Neural progenitor cell (in vitro differentiated cells): ENCODE measurements around the gene TCOF1. TPM values are rescaled to one million over a fixed set of nuclear protein-coding genes. Genes with fewer than 3 reads are reported as not detected.

Experiments used
- DNase-seq: peaks from one replicate; pipeline ENCODE4 v3.0.0-alpha.2; 2016; ENCODE audit warnings: low spot score
- H2AFZ ChIP-seq: fragments of 200-600 bp; sonication (generic); replicated peaks from 2 replicates; pipeline ENCODE4 v1.6.1; 2016; ENCODE audit warnings: antibody characterized with exemption
- H3F3A ChIP-seq: fragments of 200-600 bp; sonication (generic); 2 replicates; pipeline ENCODE4 v1.6.1; 2016; ENCODE audit warnings: antibody characterized with exemption, low read depth
- H3K27ac ChIP-seq: fragments of 200-600 bp; sonication (generic); 2 replicates; pipeline ENCODE4 v1.5.1; 2016; ENCODE audit warnings: mild to moderate bottlenecking
- H3K27me3 ChIP-seq: fragments of 200-600 bp; sonication (generic); 2 replicates; pipeline ENCODE4 v1.6.1; 2016; ENCODE audit warnings: mild to moderate bottlenecking, moderate library complexity
- H3K36me3 ChIP-seq: fragments of 200-600 bp; sonication (generic); 2 replicates; pipeline ENCODE4 v1.5.1; 2016
- H3K4me1 ChIP-seq: fragments of 200-600 bp; sonication (generic); 2 replicates; pipeline ENCODE4 v1.6.1; 2016; ENCODE audit warnings: mixed run types
- H3K4me2 ChIP-seq: fragments of 200-600 bp; sonication (generic); 2 replicates; pipeline ENCODE4 v1.6.1; 2016
- H3K4me3 ChIP-seq: fragments of 200-600 bp; sonication (generic); 2 replicates; pipeline ENCODE4 v1.5.1; 2016
- H3K79me2 ChIP-seq: fragments of 200-600 bp; sonication (generic); 2 replicates; pipeline ENCODE4 v1.6.1; 2016; ENCODE audit warnings: low read depth
- H3K9ac ChIP-seq: fragments of 200-600 bp; sonication (generic); 2 replicates; pipeline ENCODE4 v1.6.1; 2016
- H3K9me3 ChIP-seq: fragments of 200-600 bp; sonication (generic); 2 replicates; pipeline ENCODE4 v1.5.1; 2016; ENCODE audit warnings: low read depth
- H4K20me1 ChIP-seq: fragments of 200-600 bp; sonication (generic); 2 replicates; pipeline ENCODE4 v1.6.1; 2016; ENCODE audit warnings: low read depth
- H3K27ac Mint-ChIP-seq: 3 replicates; pipeline ENCODE4 v1.8.0; 2021; ENCODE audit warnings: mixed read lengths
- H3K27me3 Mint-ChIP-seq: 2 replicates; pipeline ENCODE4 v1.8.0; 2022; ENCODE audit warnings: low read depth, mild to moderate bottlenecking, inconsistent platforms, moderate library complexity, mixed read lengths; ENCODE audit not compliant: insufficient read depth
- H3K36me3 Mint-ChIP-seq: 3 replicates; pipeline ENCODE4 v1.8.0; 2021; ENCODE audit warnings: mixed read lengths
- H3K4me1 Mint-ChIP-seq: 3 replicates; pipeline ENCODE4 v1.8.0; 2021; ENCODE audit warnings: mixed read lengths
- H3K4me3 Mint-ChIP-seq: 3 replicates; pipeline ENCODE4 v1.8.0; 2021; ENCODE audit warnings: mild to moderate bottlenecking, moderate library complexity, mixed read lengths
- H3K9me3 Mint-ChIP-seq: 3 replicates; pipeline ENCODE4 v1.8.0; 2020; ENCODE audit warnings: mixed read lengths
- CTCF ChIP-seq: fragments of 200-600 bp; sonication (generic); IDR thresholded peaks from 2 replicates; pipeline ENCODE4 v1.5.1; 2017; ENCODE audit warnings: antibody characterized with exemption, mild to moderate bottlenecking
- EZH2 ChIP-seq: fragments of 200-600 bp; sonication (generic); IDR thresholded peaks from 2 replicates; pipeline ENCODE4 v1.6.1; 2017; ENCODE audit warnings: antibody characterized with exemption, mild to moderate bottlenecking, moderate library complexity
- EZH2phosphoT487 ChIP-seq: fragments of 200-600 bp; sonication (generic); IDR thresholded peaks from 2 replicates; pipeline ENCODE4 v1.6.1; 2017; ENCODE audit warnings: antibody characterized with exemption
- total RNA-seq: library from RNA; depleted of rRNA; stranded (reverse); fragments of >200 nt; gene quantifications from 2 replicates; pipeline ENCODE4 v1.2.3, GENCODE V29; 2015; ENCODE audit warnings: low replicate concordance

Gene TCOF1
- total RNA-seq, 1 donor from 2014 or later = 37.9 TPM

GRCh38 chr5:150443242-150444075 lies 86.0 kb downstream of the TCOF1 start:
- Histone ChIP-seq H3K27ac (peak overlapping the region; percentile 29), H3K36me3 (peaks cover 11% of the 10 kb centered on the region), H3K9ac (no peak overlapping the region), H3F3A (peaks cover 84% of the 10 kb centered on the region), H4K20me1 (peaks cover 66% of the 10 kb centered on the region), H3K79me2 (peaks cover 35% of the 10 kb centered on the region), H3K9me3 (no peaks in the 10 kb centered on the region), H2AFZ (no peak overlapping the region), H3K4me1 (peaks cover 9% of the 10 kb centered on the region), H3K27me3 (no peaks in the 10 kb centered on the region), H3K4me2 (no peak overlapping the region), H3K4me3 (no peak overlapping the region)
- no peak for DNase-seq
- Mint-ChIP-seq H3K27ac (no peak overlapping the region), H3K27me3 (peaks cover 4% of the 10 kb centered on the region), H3K9me3 (no peaks in the 10 kb centered on the region), H3K4me3 (no peak overlapping the region), H3K36me3 (peaks cover 37% of the 10 kb centered on the region), H3K4me1 (peaks cover 9% of the 10 kb centered on the region)
- no peak for TF ChIP-seq CTCF
- no peak for TF ChIP-seq EZH2phosphoT487
- TF ChIP-seq EZH2 = no peak

GRCh38 chr5:150444770-150445169 lies 87.3 kb downstream of the TCOF1 start:
- H3K27me3 Mint-ChIP-seq = peaks cover 6% of the 10 kb centered on the region
- H3K9me3 Mint-ChIP-seq = no peaks in the 10 kb centered on the region
- H3K36me3 Mint-ChIP-seq = peaks cover 43% of the 10 kb centered on the region
- H3F3A ChIP-seq = peaks cover 84% of the 10 kb centered on the region
- no peak overlapping the region for H3K4me3 ChIP-seq
- peaks cover 12% of the 10 kb centered on the region for H3K4me1 Mint-ChIP-seq
- H4K20me1 ChIP-seq = peaks cover 74% of the 10 kb centered on the region
- no peak overlapping the region for H3K4me3 Mint-ChIP-seq
- DNase-seq = no peak
- peaks cover 46% of the 10 kb centered on the region for H3K79me2 ChIP-seq
- H3K9me3 ChIP-seq = no peaks in the 10 kb centered on the region
- H3K27me3 ChIP-seq = no peaks in the 10 kb centered on the region
- H3K27ac Mint-ChIP-seq = no peak overlapping the region
- H3K4me1 ChIP-seq = peaks cover 9% of the 10 kb centered on the region
- H3K27ac ChIP-seq = no peak overlapping the region
- no peak overlapping the region for H2AFZ ChIP-seq
- H3K9ac ChIP-seq = no peak overlapping the region
- peaks cover 11% of the 10 kb centered on the region for H3K36me3 ChIP-seq
- TF ChIP-seq EZH2phosphoT487 (no peak), CTCF (no peak), EZH2 (no peak)
- H3K4me2 ChIP-seq = no peak overlapping the region

- Mint-ChIP-seq H3K4me3 (no peak overlapping the region), H3K9me3 (peaks cover 3% of the 10 kb centered on the region), H3K4me1 (peaks cover 12% of the 10 kb centered on the region), H3K27ac (no peak overlapping the region), H3K36me3 (peaks cover 43% of the 10 kb centered on the region), H3K27me3 (peaks cover 7% of the 10 kb centered on the region)
- no peaks in the 10 kb centered on the region for H3K9me3 ChIP-seq
- no peak for TF ChIP-seq CTCF
- no peak for TF ChIP-seq EZH2phosphoT487
- no peak for TF ChIP-seq EZH2
- H3K9ac ChIP-seq = no peak overlapping the region
- DNase-seq = no peak
- H2AFZ ChIP-seq = no peak overlapping the region
- H3K27me3 ChIP-seq = no peaks in the 10 kb centered on the region
- no peak overlapping the region for H3K4me2 ChIP-seq
- H3F3A ChIP-seq = peaks cover 78% of the 10 kb centered on the region
- peaks cover 9% of the 10 kb centered on the region for H3K4me1 ChIP-seq
- H3K4me3 ChIP-seq = no peak overlapping the region
- peaks cover 11% of the 10 kb centered on the region for H3K36me3 ChIP-seq
- no peak overlapping the region for H3K27ac ChIP-seq
- H3K79me2 ChIP-seq = peaks cover 46% of the 10 kb centered on the region
- peaks cover 72% of the 10 kb centered on the region for H4K20me1 ChIP-seq
Observed at GRCh38 chr5:150446088-150446487, 88.6 kb downstream of the TCOF1 start.
